ENCODE data around the gene TNS1. TPM values are rescaled to one million over a fixed set of nuclear protein-coding genes. Genes with fewer than 3 reads are reported as not detected.

The TNS1 gene
- total RNA-seq, 1 experiment from 2014 or later, result 6.2 TPM

DNA sequence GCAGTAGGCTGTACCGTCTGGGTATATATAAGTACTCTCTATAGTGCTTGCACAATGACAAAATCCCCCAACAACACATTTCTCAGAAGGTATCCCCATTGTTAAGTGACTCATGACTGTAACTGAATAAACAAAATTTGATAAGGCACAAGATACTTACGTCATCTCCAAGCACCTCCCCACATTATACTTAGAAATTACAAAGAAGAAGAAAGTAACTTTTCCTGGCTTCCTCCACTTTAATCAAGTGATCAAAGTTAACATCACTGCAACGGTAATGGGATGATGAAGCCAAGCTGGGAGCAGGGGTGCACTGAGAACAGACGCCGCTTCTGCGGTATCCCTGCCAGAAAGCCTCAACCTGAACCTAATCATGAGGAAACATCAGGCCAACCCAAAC lies 9.7 kb downstream of the TNS1 start (continued):
- TF ChIP-seq YY1 (IDR thresholded peaks at IDR 0.05; ENCODE audit: extremely low read depth, insufficient replicate concordance, low read depth, low read length) (no peak), POLR2AphosphoS5 (IDR thresholded peaks at IDR 0.05; ENCODE audit: low read depth, low read length) (no peak), POLR2A (IDR thresholded peaks at IDR 0.05; ENCODE audit: borderline replicate concordance, extremely low read depth, insufficient read depth, insufficient read length) (no peak), CBX3 (IDR thresholded peaks at IDR 0.05; ENCODE audit: low read depth) (no peak), FOSL1 (IDR thresholded peaks at IDR 0.05; ENCODE audit: low read depth) (no peak), JUND (IDR thresholded peaks at IDR 0.05) (no peak), EZH2 (IDR thresholded peaks at IDR 0.05) (no peak), RAD21 (IDR thresholded peaks at IDR 0.05; ENCODE audit: low read depth) (no peak), TCF7L2 (IDR thresholded peaks at IDR 0.05; ENCODE audit: borderline replicate concordance, extremely low read depth, insufficient read depth, insufficient read length) (no peak), EZH2phosphoT487 (IDR thresholded peaks at IDR 0.05; ENCODE audit: borderline replicate concordance) (no peak)
- TF ChIP-seq, protein P1, sequence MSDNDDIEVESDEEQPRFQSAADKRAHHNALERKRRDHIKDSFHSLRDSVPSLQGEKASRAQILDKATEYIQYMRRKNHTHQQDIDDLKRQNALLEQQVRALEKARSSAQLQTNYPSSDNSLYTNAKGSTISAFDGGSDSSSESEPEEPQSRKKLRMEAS (IDR thresholded peaks at IDR 0.05), result no peak

DNA sequence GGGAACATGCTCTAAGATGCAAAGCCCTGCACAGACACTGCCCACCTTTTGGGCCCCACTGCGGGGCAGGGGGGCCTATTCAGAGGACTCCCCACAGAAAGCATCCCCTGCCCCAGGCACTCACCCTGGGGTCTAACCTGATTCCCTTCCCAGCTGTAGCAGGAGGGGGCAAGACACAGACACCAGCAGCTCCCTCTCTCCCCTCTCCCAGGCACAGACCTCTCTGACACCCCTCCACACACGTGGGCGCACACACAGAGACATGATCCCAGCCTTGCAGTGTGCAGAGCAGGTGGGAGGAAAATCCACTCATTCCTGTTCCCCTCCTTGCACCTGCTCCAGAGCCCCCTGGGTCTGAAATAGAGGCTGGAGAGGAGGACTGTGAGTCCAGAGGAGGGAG lies 10.7 kb downstream of the TNS1 start:
- Histone ChIP-seq H3K9ac (ENCODE audit: low read length) (no peak overlapping the region), H3K27me3 (ENCODE audit: insufficient read depth, low read length) (no peaks in the 10 kb centered on the region), H3K9me3 (ENCODE audit: control insufficient read depth in 1 of 2, insufficient read depth in 1 of 2, low read depth in 1 of 2, low read length in 2 of 2) (no peaks in the 10 kb centered on the region), H3K27ac (ENCODE audit: low read depth, low read length) (no peak overlapping the region), H4K20me1 (ENCODE audit: insufficient read depth) (no peaks in the 10 kb centered on the region), H3K9me2 (ENCODE audit: insufficient read depth) (no peaks in the 10 kb centered on the region), H3K4me2 (ENCODE audit: low read length) (no peak overlapping the region), H3K79me2 (ENCODE audit: insufficient read depth, low read length) (no peaks in the 10 kb centered on the region), H3K4me1 (ENCODE audit: control insufficient read depth in 1 of 2, insufficient read depth in 2 of 2, low read length in 2 of 2) (peaks cover 23 to 43% of the 10 kb centered on the region in 2 experiments), H2AFZ (ENCODE audit: low read depth, low read length, poor library complexity, severe bottlenecking) (no peak overlapping the region), H3K36me3 (ENCODE audit: control insufficient read depth in 1 of 2, insufficient read depth in 2 of 2, low read length in 2 of 2) (no peaks in the 10 kb centered on the region), H3K4me3 (replicated peaks in 1 of 2; ENCODE audit: low read depth in 1 of 2, low read length in 2 of 2) (no peak overlapping the region)
- DNase-seq (ENCODE audit: low read depth, low spot score), result no peak
- ChIA-PET POLR2A (no interaction called here), CTCF (interaction anchor here (1.2 kb wide), 1 partner anchor 44 kb away, joined by 3 read pairs; no protein-coding TSS in a partner anchor), RAD21 (ENCODE audit: low non-redundant PET in 1 of 2, low total read pairs in 2 of 2, uncharacterized antibody in 2 of 2, unreplicated experiment in 2 of 2) (no interaction called here)
- intact Hi-C loops (cut with micrococcal nuclease), result no loop called here
- TF ChIP-seq, protein P2, sequence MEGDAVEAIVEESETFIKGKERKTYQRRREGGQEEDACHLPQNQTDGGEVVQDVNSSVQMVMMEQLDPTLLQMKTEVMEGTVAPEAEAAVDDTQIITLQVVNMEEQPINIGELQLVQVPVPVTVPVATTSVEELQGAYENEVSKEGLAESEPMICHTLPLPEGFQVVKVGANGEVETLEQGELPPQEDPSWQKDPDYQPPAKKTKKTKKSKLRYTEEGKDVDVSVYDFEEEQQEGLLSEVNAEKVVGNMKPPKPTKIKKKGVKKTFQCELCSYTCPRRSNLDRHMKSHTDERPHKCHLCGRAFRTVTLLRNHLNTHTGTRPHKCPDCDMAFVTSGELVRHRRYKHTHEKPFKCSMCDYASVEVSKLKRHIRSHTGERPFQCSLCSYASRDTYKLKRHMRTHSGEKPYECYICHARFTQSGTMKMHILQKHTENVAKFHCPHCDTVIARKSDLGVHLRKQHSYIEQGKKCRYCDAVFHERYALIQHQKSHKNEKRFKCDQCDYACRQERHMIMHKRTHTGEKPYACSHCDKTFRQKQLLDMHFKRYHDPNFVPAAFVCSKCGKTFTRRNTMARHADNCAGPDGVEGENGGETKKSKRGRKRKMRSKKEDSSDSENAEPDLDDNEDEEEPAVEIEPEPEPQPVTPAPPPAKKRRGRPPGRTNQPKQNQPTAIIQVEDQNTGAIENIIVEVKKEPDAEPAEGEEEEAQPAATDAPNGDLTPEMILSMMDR (IDR thresholded peaks at IDR 0.05 in 2 of 3, conservative IDR thresholded peaks at IDR 0.05 in 1 of 3; ENCODE audit: borderline replicate concordance in 1 of 3, insufficient read depth in 1 of 3, low read depth in 2 of 3, low read length in 2 of 3), result no peak
- TF ChIP-seq SRF (IDR thresholded peaks at IDR 0.05; ENCODE audit: low read depth) (no peak), SP1 (IDR thresholded peaks at IDR 0.05; ENCODE audit: low read depth) (no peak), CBX3 (IDR thresholded peaks at IDR 0.05; ENCODE audit: low read depth) (no peak)
- BruUV-seq (replicated peaks), result no TSS peak
- no peak for ATAC-seq

Data from HCT116 (cell line).